Activated naive CD8-positive, alpha-beta T cell treated with anti-CD3 and anti-CD28 coated beads, Interleukin-2, amount 10 ng/mL, durations not matched to agents 7 days and 5 days (primary cell): Measurements from ENCODE around the gene PPAN. TPM values are rescaled to one million over a fixed set of nuclear protein-coding genes. Genes with fewer than 3 reads are reported as not detected.

ENCODE experiments used
- ATAC-seq: fragments of 150-1000 bp; cut with Tn5 transposase; one replicate; pipeline ENCODE4 v1.10.0; 2021; ENCODE audit warnings: low read depth, moderate library complexity
- POLR2A ChIA-PET: fragments of 350-600 bp; sonication (Branson Sonifier 250); formaldehyde crosslinking; loops from one replicate; lab custom pipeline; 2021; ENCODE audit warnings: antibody characterized with exemption; lab: Charles Lee
- DNase-seq: peaks from one replicate; pipeline ENCODE4 v3.0.0; 2021
- H3K27ac Mint-ChIP-seq: one replicate; pipeline ENCODE4 v1.8.0; 2022; ENCODE audit warnings: mild to moderate bottlenecking, mixed read lengths
- H3K27me3 Mint-ChIP-seq: one replicate; pipeline ENCODE4 v1.8.0; 2022; ENCODE audit warnings: mild to moderate bottlenecking, moderate library complexity, mixed read lengths
- H3K36me3 Mint-ChIP-seq: one replicate; pipeline ENCODE4 v1.8.0; 2021; ENCODE audit warnings: mild to moderate bottlenecking, mixed read lengths
- H3K4me1 Mint-ChIP-seq: one replicate; pipeline ENCODE4 v1.8.0; 2021; ENCODE audit warnings: mixed read lengths
- H3K4me3 Mint-ChIP-seq: one replicate; pipeline ENCODE4 v1.8.0; 2022; ENCODE audit warnings: mild to moderate bottlenecking, moderate library complexity, mixed read lengths
- H3K9me3 Mint-ChIP-seq: one replicate; pipeline ENCODE4 v1.8.0; 2021; ENCODE audit warnings: mixed read lengths
- total RNA-seq, 2 experiments: library from RNA; stranded (reverse); gene quantifications; one replicate each; pipeline ENCODE4 v1.2.3, GENCODE V29; 2021

PPAN gene
- total RNA-seq, 2 experiments from 2014 or later, result 104 to 112 TPM

- POLR2A ChIA-PET, result interaction anchor here (0.6 to 1.3 kb wide), 4 partner anchors 18 to 284 kb away, joined by 3 to 4 read pairs (median 4); no protein-coding TSS in a partner anchor
- H3K27me3 Mint-ChIP-seq, result no peaks in the 10 kb centered on the region
- ATAC-seq (no peak), DNase-seq (no peak)
- H3K4me1 Mint-ChIP-seq, result peaks cover 6% of the 10 kb centered on the region
- H3K36me3 Mint-ChIP-seq, result peaks cover 3% of the 10 kb centered on the region
- no peak overlapping the region for H3K27ac Mint-ChIP-seq
- no peak overlapping the region for H3K4me3 Mint-ChIP-seq
- H3K9me3 Mint-ChIP-seq, result no peaks in the 10 kb centered on the region
Measured at GRCh38 chr19:10122045-10122444, 15.9 kb downstream of the PPAN start.

GRCh38 chr19:10124429-10124828 lies 18.3 kb downstream of the PPAN start:
- ATAC-seq, result no peak
- Mint-ChIP-seq H3K4me3 (no peak overlapping the region), H3K36me3 (peaks cover 9% of the 10 kb centered on the region), H3K4me1 (peaks cover 2% of the 10 kb centered on the region), H3K27ac (no peak overlapping the region), H3K27me3 (no peaks in the 10 kb centered on the region), H3K9me3 (no peaks in the 10 kb centered on the region)
- no peak for DNase-seq
- POLR2A ChIA-PET, result interaction anchor here (0.9 kb wide), 1 partner anchor 10 kb away, joined by 5 read pairs; no protein-coding TSS in a partner anchor

- peaks cover 4% of the 10 kb centered on the region for H3K4me1 Mint-ChIP-seq
- no peaks in the 10 kb centered on the region for H3K27me3 Mint-ChIP-seq
- H3K27ac Mint-ChIP-seq, result no peak overlapping the region
- no peaks in the 10 kb centered on the region for H3K9me3 Mint-ChIP-seq
- H3K4me3 Mint-ChIP-seq, result no peak overlapping the region
- POLR2A ChIA-PET, result no interaction called here
- DNase-seq (no peak), ATAC-seq (no peak)
- H3K36me3 Mint-ChIP-seq, result peaks cover 14% of the 10 kb centered on the region
Measured at GRCh38 chr19:10126213-10126639, 20.1 kb downstream of the PPAN start.

GRCh38 chr19:10132905-10133304 lies 26.7 kb downstream of the PPAN start:
- no peaks in the 10 kb centered on the region for H3K9me3 Mint-ChIP-seq
- H3K4me1 Mint-ChIP-seq, result peaks cover 3% of the 10 kb centered on the region
- POLR2A ChIA-PET, result interaction anchor here (0.5 to 1.3 kb wide), 4 partner anchors 10 to 255 kb away, joined by 3 to 6 read pairs (median 3); no protein-coding TSS in a partner anchor
- peaks cover 25% of the 10 kb centered on the region for H3K36me3 Mint-ChIP-seq
- DNase-seq, result no peak
- H3K27ac Mint-ChIP-seq, result no peak overlapping the region
- H3K27me3 Mint-ChIP-seq, result no peaks in the 10 kb centered on the region
- ATAC-seq, result no peak
- H3K4me3 Mint-ChIP-seq, result no peak overlapping the region

- ATAC-seq (no peak), DNase-seq (no peak)
- no peaks in the 10 kb centered on the region for H3K9me3 Mint-ChIP-seq
- POLR2A ChIA-PET, result interaction anchor here (0.5 to 1.3 kb wide), 4 partner anchors 9 to 254 kb away, joined by 3 to 6 read pairs (median 3); partner anchors contain the start of gene PPAN
- peaks cover 22% of the 10 kb centered on the region for H3K36me3 Mint-ChIP-seq
- peaks cover 3% of the 10 kb centered on the region for H3K4me1 Mint-ChIP-seq
- H3K27me3 Mint-ChIP-seq, result no peaks in the 10 kb centered on the region
- no peak overlapping the region for H3K4me3 Mint-ChIP-seq
- no peak overlapping the region for H3K27ac Mint-ChIP-seq
Measured at GRCh38 chr19:10133596-10133995, 27.4 kb downstream of the PPAN start.

- H3K27me3 Mint-ChIP-seq, result no peaks in the 10 kb centered on the region
- H3K4me3 Mint-ChIP-seq, result no peak overlapping the region
- H3K4me1 Mint-ChIP-seq, result peaks cover 3% of the 10 kb centered on the region
- POLR2A ChIA-PET, result interaction anchor here (1.0 kb wide), 1 partner anchor 28 kb away, joined by 3 read pairs; the partner anchor contains the start of gene PPAN
- no peak for ATAC-seq
- peaks cover 23% of the 10 kb centered on the region for H3K36me3 Mint-ChIP-seq
- no peak overlapping the region for H3K27ac Mint-ChIP-seq
- no peaks in the 10 kb centered on the region for H3K9me3 Mint-ChIP-seq
- DNase-seq, result no peak
Measured at GRCh38 chr19:10134040-10134439, 27.9 kb downstream of the PPAN start.

- ATAC-seq, result no peak
- no peak overlapping the region for H3K4me3 Mint-ChIP-seq
- H3K9me3 Mint-ChIP-seq, result no peaks in the 10 kb centered on the region
- H3K36me3 Mint-ChIP-seq, result peaks cover 23% of the 10 kb centered on the region
- peak overlapping the region; percentile 65 for H3K27ac Mint-ChIP-seq
- DNase-seq, result no peak
- H3K4me1 Mint-ChIP-seq, result peaks cover 2% of the 10 kb centered on the region
- POLR2A ChIA-PET, result interaction anchor here (1.1 kb wide), 1 partner anchor 13 kb away, joined by 3 read pairs; no protein-coding TSS in a partner anchor
- no peaks in the 10 kb centered on the region for H3K27me3 Mint-ChIP-seq
Measured at GRCh38 chr19:10135551-10136334, 29.6 kb downstream of the PPAN start.

GRCh38 chr19:10136936-10137335 lies 30.8 kb downstream of the PPAN start:
- Mint-ChIP-seq H3K27me3 (no peaks in the 10 kb centered on the region), H3K9me3 (no peaks in the 10 kb centered on the region), H3K4me3 (no peak overlapping the region), H3K4me1 (peaks cover 5% of the 10 kb centered on the region), H3K36me3 (peaks cover 21% of the 10 kb centered on the region), H3K27ac (no peak overlapping the region)
- DNase-seq (no peak), ATAC-seq (no peak)
- POLR2A ChIA-PET, result no interaction called here

GRCh38 chr19:10137751-10138682 lies 31.9 kb downstream of the PPAN start:
- no peak for ATAC-seq
- H3K27ac Mint-ChIP-seq, result no peak overlapping the region
- no peaks in the 10 kb centered on the region for H3K9me3 Mint-ChIP-seq
- POLR2A ChIA-PET, result interaction anchor here (1.3 kb wide), 1 partner anchor 56 kb away, joined by 5 read pairs; the partner anchor contains the start of gene DNMT1
- H3K36me3 Mint-ChIP-seq, result peaks cover 22% of the 10 kb centered on the region
- no peaks in the 10 kb centered on the region for H3K27me3 Mint-ChIP-seq
- no peak overlapping the region for H3K4me3 Mint-ChIP-seq
- H3K4me1 Mint-ChIP-seq, result peaks cover 10% of the 10 kb centered on the region
- DNase-seq, result no peak

GRCh38 chr19:10138879-10139795 lies 33.0 kb downstream of the PPAN start:
- no peaks in the 10 kb centered on the region for H3K9me3 Mint-ChIP-seq
- DNase-seq, result no peak
- ATAC-seq, result no peak
- no peak overlapping the region for H3K4me3 Mint-ChIP-seq
- peaks cover 16% of the 10 kb centered on the region for H3K4me1 Mint-ChIP-seq
- peak overlapping the region; percentile 60 for H3K27ac Mint-ChIP-seq
- POLR2A ChIA-PET, result interaction anchor here (1.1 to 1.3 kb wide), 3 partner anchors 17 to 55 kb away, joined by 3 to 5 read pairs (median 3); partner anchors contain the start of gene DNMT1
- no peaks in the 10 kb centered on the region for H3K27me3 Mint-ChIP-seq
- peaks cover 22% of the 10 kb centered on the region for H3K36me3 Mint-ChIP-seq

GRCh38 chr19:10139952-10140351 lies 33.8 kb downstream of the PPAN start:
- no peak overlapping the region for H3K27ac Mint-ChIP-seq
- ATAC-seq (no peak), DNase-seq (no peak)
- H3K9me3 Mint-ChIP-seq, result no peaks in the 10 kb centered on the region
- POLR2A ChIA-PET, result interaction anchor here (1.1 kb wide), 2 partner anchors 18 to 30 kb away, joined by 3 read pairs; no protein-coding TSS in a partner anchor
- H3K27me3 Mint-ChIP-seq, result no peaks in the 10 kb centered on the region
- H3K4me1 Mint-ChIP-seq, result peaks cover 16% of the 10 kb centered on the region
- no peak overlapping the region for H3K4me3 Mint-ChIP-seq
- H3K36me3 Mint-ChIP-seq, result peaks cover 24% of the 10 kb centered on the region

GRCh38 chr19:10141479-10141878 lies 35.3 kb downstream of the PPAN start:
- DNase-seq (no peak), ATAC-seq (no peak)
- Mint-ChIP-seq H3K4me1 (peaks cover 25% of the 10 kb centered on the region), H3K36me3 (peaks cover 36% of the 10 kb centered on the region), H3K27me3 (no peaks in the 10 kb centered on the region), H3K9me3 (no peaks in the 10 kb centered on the region), H3K27ac (peak overlapping the region; percentile 98), H3K4me3 (no peak overlapping the region)
- POLR2A ChIA-PET, result no interaction called here
